ENCODE measurements around the gene SRL. TPM values are rescaled to one million over a fixed set of nuclear protein-coding genes. Genes with fewer than 3 reads are reported as not detected.

The SRL gene
- total RNA-seq, 6 experiments from 2014 or later, result 0.18 to 0.62 (median 0.28) TPM

DNA sequence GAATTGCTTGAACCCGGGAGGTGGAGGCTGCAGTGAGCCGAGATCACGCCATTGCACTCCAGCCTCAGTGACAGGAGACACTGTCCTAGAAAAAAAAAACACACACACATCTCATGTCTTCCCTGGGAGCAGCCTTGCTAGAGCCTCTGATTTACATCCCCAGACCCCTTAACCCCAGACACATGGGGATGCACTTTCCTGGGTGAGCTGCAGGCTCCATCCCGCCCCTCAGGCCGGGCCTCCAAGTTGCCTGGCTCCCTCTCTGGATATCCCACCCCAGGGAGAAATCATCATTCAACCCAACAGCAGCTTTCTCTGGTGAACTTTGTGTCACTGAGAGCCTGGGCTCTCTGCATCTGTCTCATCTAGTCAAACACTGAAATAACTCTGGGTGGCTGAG lies 21.5 kb downstream of the SRL start:
- ATAC-seq (no peak), DNase-seq (no peak)
- no peak for TF ChIP-seq POLR2A (IDR thresholded peaks at IDR 0.05)
- no peak for TF ChIP-seq CTCF (IDR thresholded peaks at IDR 0.05)
- intact Hi-C loops (cut with DNase I), result no loop called here
- 86% methylated on average over 3 of the region's 5 CpGs for WGBS (ENCODE audit: insufficient coverage, low coverage, low lambda C conversion rate, missing lambda C conversion rate)
- Histone ChIP-seq H3K27ac (no peak overlapping the region), H3K4me1 (no peaks in the 10 kb centered on the region), H3K9me3 (no peaks in the 10 kb centered on the region), H3K36me3 (no peaks in the 10 kb centered on the region), H3K27me3 (no peaks in the 10 kb centered on the region), H3K4me3 (no peak overlapping the region)

GRCh38 chr16:4218202-4218601 lies 23.7 kb downstream of the SRL start:
- H3K9me3 ChIP-seq, result no peaks in the 10 kb centered on the region
- intact Hi-C loops (cut with DNase I), result no loop called here
- H3K4me3 ChIP-seq, result no peak overlapping the region
- WGBS (ENCODE audit: insufficient coverage, low coverage, low lambda C conversion rate, missing lambda C conversion rate), result 86% methylated on average over 7 of the region's 14 CpGs
- no peaks in the 10 kb centered on the region for H3K27me3 ChIP-seq
- DNase-seq (no peak), ATAC-seq (no peak)
- H3K4me1 ChIP-seq, result no peaks in the 10 kb centered on the region
- TF ChIP-seq CTCF (IDR thresholded peaks at IDR 0.05) (no peak), POLR2A (IDR thresholded peaks at IDR 0.05) (no peak)
- no peaks in the 10 kb centered on the region for H3K36me3 ChIP-seq
- no peak overlapping the region for H3K27ac ChIP-seq

DNA sequence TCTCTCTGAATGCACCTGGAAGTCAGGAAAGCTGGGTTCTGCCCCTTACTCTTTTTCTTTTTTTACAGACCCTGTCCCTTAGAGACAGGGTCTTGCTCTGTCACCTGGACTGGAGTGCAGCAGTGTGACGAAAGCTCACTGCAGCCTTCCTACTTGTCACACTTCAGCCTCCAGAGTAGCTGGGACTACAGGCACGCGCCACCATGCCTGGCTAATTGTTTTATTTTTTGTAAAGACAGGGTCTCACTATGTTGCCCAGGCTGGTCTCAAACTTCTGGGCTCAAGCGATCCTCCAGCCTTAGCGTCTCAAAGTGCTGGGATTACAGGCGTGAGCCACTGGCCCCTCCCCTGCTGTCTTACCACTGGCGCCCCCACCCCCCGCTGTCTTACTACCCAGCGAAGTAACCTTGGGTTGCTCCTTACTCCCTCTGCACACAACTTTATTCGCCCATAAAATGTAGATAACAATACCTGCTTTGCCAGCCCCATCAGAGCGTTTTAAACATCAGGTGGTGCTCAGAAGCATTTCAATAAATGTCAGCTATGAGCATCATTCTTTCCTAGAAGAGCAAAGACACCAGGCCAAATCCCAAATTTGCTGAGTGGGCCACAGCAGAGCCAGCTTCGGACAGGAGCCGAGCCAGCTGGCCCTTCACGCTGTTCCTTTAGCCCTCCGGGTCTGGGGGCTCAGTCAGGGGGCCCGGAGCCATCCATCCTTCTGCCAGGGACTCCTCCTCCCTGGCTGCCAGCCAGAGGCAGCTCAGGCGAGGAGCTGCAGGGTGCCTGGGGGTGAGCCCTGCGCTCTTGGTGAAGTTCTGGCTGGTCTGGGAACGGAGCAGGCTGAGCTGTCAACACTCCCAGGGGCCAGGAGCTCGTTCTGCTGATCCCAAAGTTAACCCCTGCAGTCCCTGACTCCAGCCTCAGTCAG lies 24.4 kb downstream of the SRL start:
- Histone ChIP-seq H3K9me3 (no peaks in the 10 kb centered on the region), H3K4me3 (no peak overlapping the region), H3K36me3 (no peaks in the 10 kb centered on the region), H3K27ac (no peak overlapping the region), H3K27me3 (no peaks in the 10 kb centered on the region), H3K4me1 (no peaks in the 10 kb centered on the region)
- TF ChIP-seq POLR2A (IDR thresholded peaks at IDR 0.05) (no peak), CTCF (IDR thresholded peaks at IDR 0.05) (no peak)
- ATAC-seq (peak in 1 of 4 donors; percentile 18), DNase-seq (no peak)
- intact Hi-C loops (cut with DNase I), result no loop called here
- 78% methylated on average over 14 of the region's 20 CpGs for WGBS (ENCODE audit: insufficient coverage, low coverage, low lambda C conversion rate, missing lambda C conversion rate)

DNA sequence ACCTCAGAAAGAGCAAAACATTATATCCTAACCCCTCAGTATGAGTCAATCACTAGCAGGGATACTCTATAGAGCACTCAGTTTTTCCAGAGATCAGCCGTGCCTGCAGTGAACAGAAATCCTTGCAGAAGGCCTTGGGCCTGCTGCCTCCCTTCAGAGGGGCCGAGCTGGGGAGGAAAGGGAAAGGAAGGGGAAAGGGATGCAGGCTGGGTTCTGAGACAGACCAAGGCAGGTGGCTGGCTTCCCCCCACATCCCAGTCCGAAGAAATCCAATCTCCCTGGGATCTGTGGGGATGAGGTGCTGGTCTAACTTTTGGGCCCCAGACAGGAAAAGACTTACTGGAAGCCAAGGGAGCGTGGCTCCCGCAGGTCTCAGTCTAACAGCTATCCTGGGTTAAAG lies 25.3 kb downstream of the SRL start:
- Histone ChIP-seq H3K4me1 (no peaks in the 10 kb centered on the region), H3K9me3 (no peaks in the 10 kb centered on the region), H3K4me3 (no peak overlapping the region), H3K27me3 (no peaks in the 10 kb centered on the region), H3K27ac (no peak overlapping the region), H3K36me3 (no peaks in the 10 kb centered on the region)
- ATAC-seq (no peak), DNase-seq (no peak)
- WGBS (ENCODE audit: insufficient coverage, low coverage, low lambda C conversion rate, missing lambda C conversion rate), result 92% methylated on average over 2 of the region's 5 CpGs
- intact Hi-C loops (cut with DNase I), result no loop called here
- TF ChIP-seq CTCF (IDR thresholded peaks at IDR 0.05) (no peak), POLR2A (IDR thresholded peaks at IDR 0.05) (no peak)
